WERI-Rb-1 (cell line): Measurements from ENCODE around the gene ABCG1.

Experiments used
- DNase-seq: peaks from one replicate; pipeline ENCODE4 v3.0.0-alpha.2; 2020
- H3K27ac ChIP-seq: fragments of 250-450 bp; sonication (Bioruptor Pico); 2 replicates; pipeline ENCODE4 v1.5.1; 2020; ENCODE audit warnings: mild to moderate bottlenecking, moderate library complexity
- H3K27me3 ChIP-seq: fragments of 250-450 bp; sonication (Bioruptor Pico); 2 replicates; pipeline ENCODE4 v1.5.1; 2021; ENCODE audit warnings: mild to moderate bottlenecking, low read depth, moderate library complexity; ENCODE audit not compliant: insufficient read depth, severe bottlenecking
- H3K36me3 ChIP-seq: fragments of 250-450 bp; sonication (Bioruptor Pico); 2 replicates; pipeline ENCODE4 v1.5.1; 2020; ENCODE audit warnings: mild to moderate bottlenecking, moderate library complexity
- H3K4me3 ChIP-seq: 2 replicates; pipeline ENCODE4 v1.5.1; 2011; ENCODE audit warnings: low read depth, mild to moderate bottlenecking, control low read depth, low read length
- H3K9me3 ChIP-seq: fragments of 250-450 bp; sonication (Bioruptor Pico); 2 replicates; pipeline ENCODE4 v1.5.1; 2021; ENCODE audit warnings: mild to moderate bottlenecking, moderate library complexity; ENCODE audit not compliant: severe bottlenecking
- TF ChIP-seq, protein P1 (sequence below): IDR thresholded peaks from 2 replicates; pipeline ENCODE4 v1.5.1; 2011; ENCODE audit warnings: low read depth, mild to moderate bottlenecking, control low read depth, inconsistent platforms, low read length

Gene ABCG1

DNA sequence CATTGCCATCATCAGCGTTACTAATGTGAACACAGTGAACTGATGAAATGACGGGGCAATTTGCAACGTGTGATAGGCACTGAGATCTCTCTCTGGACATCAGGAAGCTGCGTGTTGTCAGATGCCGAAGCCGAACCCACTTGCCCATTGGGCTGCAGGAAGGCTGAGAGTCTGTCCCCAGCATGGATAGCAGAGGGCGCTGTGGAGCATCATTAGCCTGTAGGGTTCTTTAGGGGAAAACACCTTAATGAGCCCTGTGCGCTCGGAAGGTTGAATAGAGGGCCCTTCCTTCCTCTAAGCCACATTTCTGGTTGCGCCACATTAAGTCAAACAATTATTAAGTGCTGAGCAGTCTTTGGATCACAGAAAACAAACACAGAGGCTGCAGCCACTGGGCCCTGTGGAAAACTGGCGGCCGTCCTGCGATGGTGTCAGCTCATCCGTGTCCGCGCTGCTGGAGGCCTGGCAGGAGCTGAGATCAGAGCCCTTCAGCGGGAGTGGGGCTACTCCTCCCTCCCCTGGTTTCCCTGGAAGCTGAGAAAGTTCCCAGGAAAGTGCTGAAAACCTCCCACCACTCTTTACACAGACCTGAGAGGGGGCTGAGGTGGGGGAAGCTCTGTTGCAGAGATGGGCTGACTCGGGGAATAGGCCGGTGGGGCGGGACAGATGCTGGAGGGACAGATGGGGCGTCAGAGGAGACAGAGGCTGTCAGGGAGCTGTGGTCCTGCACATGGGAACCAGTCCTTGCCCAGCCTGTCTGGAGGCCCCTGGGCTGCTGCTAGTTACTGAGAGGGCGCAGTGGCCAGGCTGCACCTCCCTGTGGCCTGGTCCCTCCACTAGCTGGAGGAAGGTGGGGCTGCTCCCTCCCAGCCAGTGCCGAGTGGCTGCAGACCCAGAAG is 119.1 kb downstream of the ABCG1 start:
- H3K27ac ChIP-seq: no peak overlapping the region
- no peaks in the 10 kb centered on the region for H3K9me3 ChIP-seq
- H3K27me3 ChIP-seq: no peaks in the 10 kb centered on the region
- H3K4me3 ChIP-seq: no peak overlapping the region
- DNase-seq: peak; percentile 88
- TF ChIP-seq, protein P1, sequence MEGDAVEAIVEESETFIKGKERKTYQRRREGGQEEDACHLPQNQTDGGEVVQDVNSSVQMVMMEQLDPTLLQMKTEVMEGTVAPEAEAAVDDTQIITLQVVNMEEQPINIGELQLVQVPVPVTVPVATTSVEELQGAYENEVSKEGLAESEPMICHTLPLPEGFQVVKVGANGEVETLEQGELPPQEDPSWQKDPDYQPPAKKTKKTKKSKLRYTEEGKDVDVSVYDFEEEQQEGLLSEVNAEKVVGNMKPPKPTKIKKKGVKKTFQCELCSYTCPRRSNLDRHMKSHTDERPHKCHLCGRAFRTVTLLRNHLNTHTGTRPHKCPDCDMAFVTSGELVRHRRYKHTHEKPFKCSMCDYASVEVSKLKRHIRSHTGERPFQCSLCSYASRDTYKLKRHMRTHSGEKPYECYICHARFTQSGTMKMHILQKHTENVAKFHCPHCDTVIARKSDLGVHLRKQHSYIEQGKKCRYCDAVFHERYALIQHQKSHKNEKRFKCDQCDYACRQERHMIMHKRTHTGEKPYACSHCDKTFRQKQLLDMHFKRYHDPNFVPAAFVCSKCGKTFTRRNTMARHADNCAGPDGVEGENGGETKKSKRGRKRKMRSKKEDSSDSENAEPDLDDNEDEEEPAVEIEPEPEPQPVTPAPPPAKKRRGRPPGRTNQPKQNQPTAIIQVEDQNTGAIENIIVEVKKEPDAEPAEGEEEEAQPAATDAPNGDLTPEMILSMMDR: peak; percentile 95
- no peaks in the 10 kb centered on the region for H3K36me3 ChIP-seq

- Histone ChIP-seq H3K36me3 (no peaks in the 10 kb centered on the region), H3K4me3 (no peak overlapping the region), H3K27ac (no peak overlapping the region), H3K9me3 (no peaks in the 10 kb centered on the region), H3K27me3 (no peaks in the 10 kb centered on the region)
- TF ChIP-seq, protein P1: no peak
- no peak for DNase-seq
Observed at GRCh38 chr21:42338729-42339715, 120.1 kb downstream of the ABCG1 start.

DNA sequence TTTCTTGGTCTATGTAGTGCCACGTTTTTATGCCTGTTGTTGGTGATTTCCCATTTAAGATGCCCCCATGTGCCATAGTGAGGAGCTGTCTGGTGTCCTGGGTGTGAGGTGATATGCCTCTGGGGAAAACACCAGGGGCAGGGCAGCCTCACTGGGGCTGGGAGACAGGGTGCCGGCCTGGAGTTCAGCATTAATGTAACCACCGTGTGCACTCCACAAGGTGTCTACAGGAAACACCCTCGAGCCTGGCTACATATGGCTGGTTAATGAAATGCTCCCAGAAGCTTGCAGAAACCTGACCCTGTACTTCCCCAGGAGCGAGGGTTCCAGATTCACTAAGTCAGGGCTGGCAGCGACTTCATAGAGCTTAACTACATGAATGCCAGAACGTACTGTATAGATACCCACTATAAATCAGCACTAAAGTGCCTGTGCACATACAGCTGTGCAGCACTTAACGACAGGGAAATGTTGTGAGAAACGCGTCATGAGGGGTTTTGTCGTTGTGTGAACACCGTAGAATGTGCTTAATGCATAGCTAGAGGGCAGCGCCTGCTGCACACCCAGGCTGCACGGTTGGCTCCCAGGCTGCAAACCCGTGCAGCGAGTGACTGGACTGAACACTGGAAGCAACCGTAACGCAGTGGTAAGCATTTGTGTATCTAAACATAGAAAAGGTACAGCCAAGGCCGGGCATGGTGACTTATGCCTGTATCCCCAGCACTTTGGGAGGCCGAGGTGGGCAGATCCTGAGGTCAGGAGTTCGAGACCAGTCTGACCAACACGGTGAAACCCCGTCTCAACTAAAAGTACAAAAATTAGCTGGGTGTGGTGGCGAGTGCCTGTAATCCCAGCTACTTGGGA is 121.5 kb downstream of the ABCG1 start:
- no peaks in the 10 kb centered on the region for H3K27me3 ChIP-seq
- no peak for DNase-seq
- H3K27ac ChIP-seq: no peak overlapping the region
- H3K36me3 ChIP-seq: no peaks in the 10 kb centered on the region
- H3K9me3 ChIP-seq: no peaks in the 10 kb centered on the region
- TF ChIP-seq, protein P1: no peak
- no peak overlapping the region for H3K4me3 ChIP-seq

DNA sequence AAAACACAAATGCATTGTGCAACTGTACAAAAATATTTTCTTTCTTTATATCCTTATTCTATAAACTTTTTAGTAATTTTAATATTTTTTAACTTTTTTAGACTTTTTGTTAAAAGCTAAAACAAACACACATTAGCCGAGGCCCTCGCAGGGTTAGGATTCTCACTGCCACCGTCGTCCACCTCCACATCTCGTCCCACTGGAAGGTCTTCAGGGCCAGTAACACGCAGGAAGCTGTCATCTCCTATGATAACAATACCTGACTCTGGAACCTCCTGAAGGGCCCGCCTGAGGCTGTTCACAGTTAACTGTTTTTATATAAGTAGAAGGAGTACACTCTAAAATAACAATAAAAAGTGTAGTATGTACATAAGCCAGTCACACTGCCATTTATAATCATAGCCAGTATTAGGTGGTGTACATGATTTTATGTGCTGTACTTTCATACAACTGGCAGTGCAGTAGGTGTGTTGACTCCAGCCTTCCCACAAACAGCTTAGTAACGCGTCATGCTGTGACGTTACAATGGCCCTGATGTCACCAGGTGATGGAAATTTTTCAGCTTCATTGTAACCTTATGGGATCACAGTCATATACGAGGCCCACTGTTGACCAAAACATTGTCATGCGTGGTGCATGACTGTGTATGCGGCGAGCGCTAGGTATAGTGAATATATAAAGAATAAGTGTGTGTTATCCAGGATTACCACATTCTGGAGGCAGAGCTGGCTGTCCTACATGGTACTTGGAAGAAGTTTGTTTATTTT is 123.0 kb downstream of the ABCG1 start:
- no peaks in the 10 kb centered on the region for H3K27me3 ChIP-seq
- no peaks in the 10 kb centered on the region for H3K9me3 ChIP-seq
- H3K27ac ChIP-seq: no peak overlapping the region
- no peak for DNase-seq
- H3K4me3 ChIP-seq: no peak overlapping the region
- H3K36me3 ChIP-seq: no peaks in the 10 kb centered on the region
- TF ChIP-seq, protein P1: no peak

DNA sequence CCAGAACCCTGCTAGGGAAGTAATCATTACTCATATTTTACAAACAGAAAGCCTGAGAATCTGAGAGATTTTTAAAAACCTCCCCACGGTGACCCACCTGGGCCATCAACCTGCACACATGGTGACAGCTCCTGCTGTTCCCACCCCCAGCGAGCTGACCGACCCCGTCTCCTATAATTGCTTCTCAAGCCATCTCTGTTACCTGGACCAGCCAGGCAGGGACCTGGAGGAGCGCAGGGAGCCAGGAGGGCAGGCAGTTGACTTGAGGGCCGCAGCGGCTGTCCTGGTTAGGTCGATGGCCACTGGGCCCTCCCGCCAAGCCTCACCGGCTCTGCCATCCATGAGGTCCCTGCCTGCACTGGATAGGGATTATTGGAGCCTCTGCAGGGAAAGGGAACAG is 124.2 kb downstream of the ABCG1 start:
- H3K9me3 ChIP-seq: no peaks in the 10 kb centered on the region
- no peak overlapping the region for H3K27ac ChIP-seq
- H3K36me3 ChIP-seq: no peaks in the 10 kb centered on the region
- H3K27me3 ChIP-seq: no peaks in the 10 kb centered on the region
- TF ChIP-seq, protein P1: no peak
- no peak overlapping the region for H3K4me3 ChIP-seq
- DNase-seq: no peak
